LoVo (cell line): ENCODE data around the gene CREM.

ENCODE experiments used
- DNase-seq: peaks from one replicate; pipeline ENCODE4 v3.0.0-alpha.2; 2016; ENCODE audit warnings: low spot score

The CREM gene

DNA sequence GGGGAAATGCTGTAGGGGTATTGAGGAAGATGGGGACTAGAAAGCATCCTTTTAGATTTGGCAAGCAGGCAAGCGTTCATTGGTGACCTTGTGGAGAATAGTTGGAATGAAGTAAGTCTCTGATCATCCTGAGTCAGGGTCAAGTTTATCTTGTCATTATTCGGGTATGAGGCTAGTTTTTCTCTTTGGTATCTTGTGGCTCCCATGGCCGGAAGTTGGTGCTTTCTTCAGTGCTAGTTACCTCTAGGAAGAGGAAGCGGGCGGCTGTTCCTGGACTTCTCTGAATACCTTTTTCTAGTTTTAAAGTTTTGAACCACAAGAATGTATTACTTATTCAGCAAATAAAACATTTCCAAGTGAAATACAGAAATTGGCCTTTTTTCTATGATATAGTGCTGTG, 9.2 kb downstream of the CREM start:
- DNase-seq: no peak

GRCh38 chr10:35136263-35136815, 9.7 kb downstream of the CREM start:
- DNase-seq: no peak

DNA sequence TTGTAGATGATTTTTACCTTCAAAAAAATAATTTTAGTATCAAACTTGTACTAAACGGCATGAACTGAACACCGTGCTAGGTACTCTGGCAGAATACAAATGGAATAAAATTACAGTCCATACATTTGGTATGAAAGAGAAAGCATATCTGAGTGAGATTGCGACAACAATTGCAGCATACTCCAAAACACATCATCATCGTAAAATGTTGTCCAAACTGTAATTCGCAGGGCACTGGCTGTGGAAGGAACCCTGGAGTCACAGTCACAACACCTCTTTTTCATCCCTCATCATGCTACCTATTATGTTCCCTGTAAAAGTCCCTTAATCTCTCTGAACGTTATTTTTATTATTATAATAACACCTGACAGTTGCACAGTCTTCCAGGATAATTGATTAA, 13.5 kb downstream of the CREM start:
- DNase-seq: no peak

DNA sequence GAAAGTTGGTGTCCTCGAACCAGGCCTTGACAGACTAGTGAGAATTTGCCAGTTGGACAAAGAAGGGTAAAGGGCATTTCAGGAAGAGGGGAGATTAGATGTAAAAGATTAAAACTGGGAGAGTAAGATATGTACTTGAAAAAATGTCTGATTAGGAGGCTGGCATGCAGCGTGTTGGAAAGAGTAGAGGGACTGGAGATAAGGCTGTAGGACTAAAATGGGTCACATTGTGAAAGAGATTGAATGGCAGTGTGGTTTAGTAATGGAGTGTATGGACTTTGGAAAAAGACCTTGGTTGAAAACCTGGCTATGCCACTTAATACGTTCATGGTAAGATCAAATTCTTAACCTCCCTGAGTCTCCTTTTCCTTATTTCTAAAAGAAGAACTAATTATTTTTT, 14.1 kb downstream of the CREM start:
- no peak for DNase-seq

GRCh38 chr10:35150308-35150707, 23.7 kb downstream of the CREM start:
- DNase-seq: no peak

DNA sequence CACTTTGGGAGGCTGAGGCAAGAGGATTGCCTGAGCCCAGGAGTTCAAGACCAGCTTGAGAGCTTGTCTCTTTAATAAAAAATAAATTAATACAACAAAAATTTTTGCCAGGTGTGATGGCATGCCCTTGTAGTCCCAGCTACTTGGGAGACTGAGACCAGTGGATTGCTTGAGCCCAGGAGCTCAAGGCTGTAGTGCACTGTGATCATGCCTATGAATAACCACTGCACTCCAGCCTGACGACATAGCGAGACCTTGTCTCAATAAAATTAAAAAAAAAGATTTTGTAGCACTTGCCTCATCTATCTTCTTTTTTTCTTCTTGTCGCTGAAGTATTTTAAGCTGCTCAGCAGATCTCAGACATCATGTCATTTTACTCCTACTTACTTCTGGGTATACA, 26.3 kb downstream of the CREM start:
- DNase-seq: no peak

GRCh38 chr10:35153716-35154115, 27.1 kb downstream of the CREM start:
- no peak for DNase-seq

DNA sequence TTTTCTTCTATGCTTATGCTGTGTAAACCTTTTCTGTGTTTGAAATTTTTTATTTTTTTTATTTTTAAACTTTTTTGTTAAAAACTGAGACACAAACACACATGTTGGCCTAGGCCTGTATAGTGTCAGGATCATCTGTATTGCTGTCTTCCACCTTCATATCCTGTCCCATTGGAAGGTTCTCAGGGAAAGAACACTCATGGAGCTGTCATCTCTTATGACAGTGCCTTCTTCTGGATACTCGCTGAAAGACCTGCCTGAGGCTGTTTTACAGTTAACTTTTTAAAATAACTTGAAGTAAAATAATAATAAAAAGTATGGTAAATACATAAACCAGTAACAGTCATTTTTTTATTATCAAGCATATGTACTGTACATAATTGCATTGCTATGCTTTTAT, 34.1 kb downstream of the CREM start:
- DNase-seq: no peak

DNA sequence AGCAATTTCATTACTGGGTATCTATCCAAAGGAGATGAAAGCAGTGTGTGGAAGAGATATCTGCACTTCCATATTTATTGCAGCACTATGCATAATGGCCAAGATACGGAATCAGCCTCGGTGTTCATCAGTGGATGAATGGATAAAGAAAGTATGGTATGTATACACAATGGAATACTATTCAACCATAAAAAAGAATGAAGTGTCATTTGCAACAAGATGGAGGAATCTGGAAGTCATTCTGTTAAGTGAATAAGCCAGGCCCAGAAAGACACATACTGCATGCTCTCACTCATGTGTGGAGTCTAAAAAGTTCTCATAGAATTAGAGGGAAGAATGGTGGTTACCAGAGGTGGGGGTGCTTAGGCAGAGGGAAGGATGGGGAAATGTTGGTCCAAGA, 35.3 kb downstream of the CREM start:
- DNase-seq: no peak

DNA sequence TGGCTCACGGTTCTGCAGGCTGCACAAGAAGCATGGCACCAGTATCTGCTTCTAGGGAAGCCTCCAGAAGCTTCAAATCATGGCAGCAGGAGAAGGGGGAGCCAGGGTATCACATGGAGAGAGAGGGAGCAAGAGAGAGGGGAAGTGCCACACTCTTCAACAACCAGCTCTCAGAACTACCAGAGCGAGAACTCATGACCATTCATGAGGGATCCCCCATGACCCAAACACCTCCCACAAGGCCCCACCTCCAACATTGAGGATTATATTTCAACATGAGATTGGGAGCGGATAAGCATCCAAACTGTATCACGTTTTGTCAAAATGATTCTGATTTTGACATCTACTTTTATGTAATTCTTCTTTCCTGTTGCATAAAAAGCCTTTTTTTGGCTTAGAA, 38.5 kb downstream of the CREM start:
- no peak for DNase-seq

- DNase-seq: no peak
Measured at GRCh38 chr10:35165811-35166210, 39.2 kb downstream of the CREM start.

GRCh38 chr10:35166607-35167006, 40.0 kb downstream of the CREM start:
- DNase-seq: no peak

DNA sequence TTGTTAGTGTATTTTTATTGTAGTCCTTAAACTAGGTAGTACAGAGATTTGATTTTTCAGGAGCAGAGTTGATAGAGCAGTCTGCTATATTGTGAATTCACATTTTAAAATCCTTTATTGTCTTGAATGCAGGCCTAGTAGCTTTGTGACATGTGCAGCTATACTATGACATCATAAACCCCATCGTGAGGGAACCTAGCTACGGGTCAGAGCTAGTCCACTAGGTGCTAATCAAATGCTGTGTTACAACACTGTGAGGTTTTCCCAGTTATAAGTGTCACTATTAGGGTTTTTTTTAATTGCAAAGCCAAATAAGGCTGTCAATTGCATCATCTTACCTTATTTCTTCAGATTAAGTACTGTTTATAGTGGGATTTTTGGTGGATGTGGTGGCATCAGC, 40.7 kb downstream of the CREM start:
- no peak for DNase-seq

DNA sequence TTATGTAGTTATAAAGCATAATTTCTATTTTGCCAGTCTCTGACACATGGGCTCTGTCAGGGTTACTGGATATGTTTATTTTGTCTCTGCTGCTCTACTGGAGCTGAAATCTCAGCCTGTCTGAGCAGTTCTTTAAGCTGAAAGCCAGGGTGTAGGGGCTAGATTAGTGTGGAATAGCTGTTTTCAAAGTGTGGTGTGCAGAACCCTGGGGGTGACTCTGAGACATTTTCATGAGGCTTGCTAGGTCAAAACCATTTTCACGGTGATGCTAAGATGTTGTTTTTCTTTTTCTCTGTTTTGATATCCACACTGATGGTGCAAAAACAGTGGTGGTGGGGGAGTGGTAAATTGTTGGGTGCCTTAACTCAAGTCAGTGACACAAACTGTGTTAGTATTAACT, 45.5 kb downstream of the CREM start:
- no peak for DNase-seq

DNA sequence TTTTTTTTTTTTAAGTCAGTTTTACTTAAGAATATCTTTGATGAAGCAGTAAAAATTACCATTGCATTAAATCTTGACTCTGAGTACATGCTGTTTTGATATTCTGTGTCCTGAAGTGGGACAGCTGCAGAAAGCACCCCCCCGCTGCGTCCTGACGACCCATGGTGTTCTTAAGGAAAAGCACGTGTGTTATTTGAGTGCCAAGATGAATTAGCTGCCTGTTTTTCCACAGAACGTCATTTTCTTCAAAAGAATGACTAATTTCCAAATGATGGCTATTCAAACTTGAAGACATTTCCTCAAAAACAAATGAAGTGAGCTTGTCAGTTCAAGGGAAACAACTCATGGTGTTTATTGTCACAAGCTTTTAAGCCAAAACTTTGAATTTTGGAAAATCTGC, 45.9 kb downstream of the CREM start:
- no peak for DNase-seq

GRCh38 chr10:35178331-35178730, 51.7 kb downstream of the CREM start:
- DNase-seq: no peak

DNA sequence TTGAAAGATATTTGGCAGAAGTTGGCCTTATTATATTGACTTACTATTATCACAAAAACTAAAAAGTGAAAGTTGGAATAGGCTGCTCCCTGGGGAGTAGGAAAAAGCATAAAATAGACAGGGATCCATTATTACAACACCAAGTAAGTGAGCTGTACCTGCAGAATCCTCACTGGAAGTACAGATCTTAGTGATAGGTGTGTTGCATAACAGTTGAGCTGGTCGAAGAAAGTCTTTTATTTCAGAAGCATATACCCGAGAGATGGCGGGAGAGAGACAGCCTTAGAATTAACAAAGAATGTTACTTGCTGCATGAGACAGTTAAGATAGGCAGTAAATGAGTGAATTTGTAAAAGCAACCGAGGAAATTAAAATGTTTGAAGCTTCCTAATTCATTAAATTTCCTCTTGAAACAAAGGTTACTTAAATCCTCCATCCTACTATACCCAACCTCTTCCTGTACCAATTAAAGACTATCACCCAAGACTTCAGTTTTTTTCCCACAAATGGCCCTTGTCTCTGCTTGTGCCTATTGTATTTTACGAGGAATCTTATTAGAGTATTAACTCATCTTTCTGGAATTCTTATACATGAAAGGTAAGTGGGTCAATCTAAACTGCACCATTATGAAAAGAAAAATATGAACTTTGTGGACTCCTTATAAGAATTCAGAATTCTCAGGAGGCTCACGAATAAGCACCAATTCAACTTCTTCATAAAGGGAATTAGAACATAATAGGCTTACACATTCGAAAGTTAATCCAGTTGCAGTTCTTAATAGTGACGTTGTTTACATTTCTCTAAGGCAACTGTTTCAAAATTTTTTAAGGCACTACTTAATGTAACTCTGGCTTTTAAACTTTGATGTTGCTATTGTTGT, 56.2 kb downstream of the CREM start:
- no peak for DNase-seq

- DNase-seq: no peak
Measured at GRCh38 chr10:35184527-35185171, 58.0 kb downstream of the CREM start.

- DNase-seq: no peak
Measured at GRCh38 chr10:35185260-35186034, 58.8 kb downstream of the CREM start.

GRCh38 chr10:35188954-35189353, 62.3 kb downstream of the CREM start:
- no peak for DNase-seq

DNA sequence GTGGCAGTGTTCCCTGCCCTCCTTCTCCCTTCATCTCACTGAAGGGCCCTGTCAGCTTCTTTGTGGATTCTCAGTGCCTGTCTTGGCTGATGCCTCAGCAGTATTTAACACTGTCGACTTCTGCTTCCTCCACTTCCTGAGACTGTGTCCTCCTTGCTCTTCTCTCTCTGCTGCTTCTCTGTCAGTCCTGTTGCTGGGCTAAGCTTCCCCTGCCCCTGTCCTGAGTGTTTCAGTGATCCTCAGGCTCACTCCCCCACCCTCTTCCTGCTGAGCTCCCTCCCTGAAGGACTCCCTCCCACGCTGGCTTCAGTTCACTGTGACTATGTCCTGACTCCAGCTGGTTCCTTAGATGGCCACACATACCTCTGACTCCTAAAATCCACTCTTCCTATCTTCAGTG, 64.9 kb downstream of the CREM start:
- DNase-seq: no peak

- DNase-seq: no peak
Measured at GRCh38 chr10:35192645-35193249, 66.1 kb downstream of the CREM start.
